HEK293T (cell line): Measurements from ENCODE around the gene CCDC32.

Experiments
- ARNT ChIP-seq: fragments of 450-650 bp; IDR thresholded peaks from 2 replicates; pipeline ENCODE4 v1.6.1; 2017; ENCODE audit warnings: mild to moderate bottlenecking
- BHLHE40 ChIP-seq: fragments of 450-650 bp; IDR thresholded peaks from 2 replicates; pipeline ENCODE4 v1.6.1; 2016; ENCODE audit warnings: mild to moderate bottlenecking, moderate library complexity, borderline replicate concordance
- CTBP1 ChIP-seq: fragments of 450-650 bp; IDR thresholded peaks from 2 replicates; pipeline ENCODE4 v1.6.1; 2016; ENCODE audit warnings: borderline replicate concordance
- ELF4 ChIP-seq: fragments of 450-650 bp; IDR thresholded peaks from 2 replicates; pipeline ENCODE4 v1.6.1; 2017; ENCODE audit warnings: antibody characterized with exemption
- FOXK2 ChIP-seq: fragments of 450-650 bp; IDR thresholded peaks from 2 replicates; pipeline ENCODE4 v1.6.1; 2016; ENCODE audit warnings: mild to moderate bottlenecking
- LEF1 ChIP-seq: fragments of 450-650 bp; IDR thresholded peaks from 2 replicates; pipeline ENCODE4 v1.6.1; 2017; ENCODE audit warnings: mild to moderate bottlenecking, borderline replicate concordance
- NFRKB ChIP-seq: fragments of 450-650 bp; IDR thresholded peaks from 2 replicates; pipeline ENCODE4 v1.6.1; 2016; ENCODE audit warnings: mild to moderate bottlenecking, moderate library complexity
- SP1 ChIP-seq: fragments of 450-650 bp; IDR thresholded peaks from 2 replicates; pipeline ENCODE4 v1.6.1; 2017
- TARDBP ChIP-seq: fragments of 450-650 bp; IDR thresholded peaks from 2 replicates; pipeline ENCODE4 v1.6.1; 2016
- ZNF384 ChIP-seq: fragments of 450-650 bp; IDR thresholded peaks from 2 replicates; pipeline ENCODE4 v1.6.1; 2016

DNA sequence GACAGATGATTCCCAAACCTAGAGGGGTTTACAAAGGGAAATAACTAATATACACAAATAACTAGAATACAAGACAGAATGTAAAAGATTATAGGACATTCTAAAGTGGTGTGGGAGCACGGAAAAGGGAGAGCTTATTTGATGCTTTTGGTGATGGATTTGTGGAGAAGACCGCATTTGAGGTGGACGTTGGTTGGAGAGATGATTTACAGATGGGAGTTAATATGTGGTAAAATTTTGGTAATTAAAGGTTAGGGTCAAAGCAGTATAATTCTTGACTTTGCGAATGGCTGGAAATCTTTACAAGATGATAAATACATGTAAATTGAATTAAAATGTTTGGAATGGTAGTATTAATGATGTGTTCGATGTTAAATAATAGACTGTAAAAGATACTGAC, 30.4 kb upstream of the CCDC32 start:
- TF ChIP-seq ELF4 (no peak), ARNT (no peak), SP1 (no peak), ZNF384 (no peak), NFRKB (no peak), CTBP1 (no peak), TARDBP (no peak), LEF1 (no peak), BHLHE40 (no peak), FOXK2 (no peak)
